DMS114 treated with DMSO at 0.1 percent for 48 hours (cell line): Measurements from ENCODE around the gene KMT2D.

Source experiments
- DNase-seq: peaks from one replicate; lab custom pipeline; 2025; ENCODE audit not compliant: unreplicated experiment; lab: John Stamatoyannopoulos, UW

The KMT2D gene

GRCh38 chr12:49036029-49036428 is 24.6 kb downstream of the KMT2D start:
- DNase-seq = no peak

DNA sequence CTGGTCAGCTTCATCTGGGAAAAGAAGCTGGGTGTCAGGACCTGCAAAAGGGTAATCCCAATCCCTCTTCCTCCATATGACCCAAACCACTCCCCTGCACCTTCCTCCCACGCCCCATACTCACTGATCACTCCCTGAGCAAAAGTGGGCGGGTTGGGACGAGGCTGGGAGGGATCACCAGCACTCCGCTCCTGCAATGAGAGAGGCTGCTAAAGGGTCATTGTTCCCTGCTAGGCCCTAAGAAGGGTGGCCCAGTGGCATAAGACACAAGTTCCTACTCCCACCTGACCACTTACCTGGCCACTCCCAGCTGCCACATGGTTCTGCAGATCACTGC is 26.3 kb downstream of the KMT2D start:
- DNase-seq = no peak

DNA sequence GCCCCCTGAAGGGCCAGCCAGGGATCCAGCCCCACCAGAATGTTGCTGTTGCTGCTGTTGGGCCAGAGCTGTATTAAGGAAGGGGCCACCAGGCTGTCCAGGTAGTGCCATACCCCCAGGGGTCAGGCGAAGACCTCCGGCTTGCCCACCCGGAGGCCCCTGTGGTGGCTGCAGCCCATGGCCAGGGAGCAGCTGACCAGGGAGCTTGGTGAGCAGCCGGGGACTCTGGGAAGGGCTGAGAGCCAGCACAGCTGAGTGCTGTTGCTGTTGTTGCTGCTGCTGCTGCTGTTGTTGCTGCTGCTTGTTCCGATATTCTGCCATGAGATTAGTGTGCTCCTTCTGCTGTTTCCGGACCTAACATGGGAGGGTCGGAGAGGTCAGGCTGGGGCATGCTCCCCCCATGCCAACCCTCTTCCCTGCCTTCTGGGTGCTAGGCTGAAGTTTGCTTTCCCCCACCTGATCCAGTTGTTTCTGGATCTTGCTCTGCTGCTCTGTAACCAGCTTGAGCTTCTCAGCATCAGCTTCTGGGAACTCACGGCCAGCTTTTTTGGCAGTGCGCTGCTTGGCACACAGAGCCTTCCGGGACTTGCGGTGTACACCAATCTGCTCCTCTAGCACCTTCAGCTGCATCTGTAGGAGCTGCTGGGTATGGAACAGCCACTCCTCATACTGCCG is 26.8 kb downstream of the KMT2D start:
- DNase-seq = no peak

- DNase-seq = no peak
These were observed 27.7 kb downstream of the KMT2D start for GRCh38 chr12:49032679-49033447.

DNA sequence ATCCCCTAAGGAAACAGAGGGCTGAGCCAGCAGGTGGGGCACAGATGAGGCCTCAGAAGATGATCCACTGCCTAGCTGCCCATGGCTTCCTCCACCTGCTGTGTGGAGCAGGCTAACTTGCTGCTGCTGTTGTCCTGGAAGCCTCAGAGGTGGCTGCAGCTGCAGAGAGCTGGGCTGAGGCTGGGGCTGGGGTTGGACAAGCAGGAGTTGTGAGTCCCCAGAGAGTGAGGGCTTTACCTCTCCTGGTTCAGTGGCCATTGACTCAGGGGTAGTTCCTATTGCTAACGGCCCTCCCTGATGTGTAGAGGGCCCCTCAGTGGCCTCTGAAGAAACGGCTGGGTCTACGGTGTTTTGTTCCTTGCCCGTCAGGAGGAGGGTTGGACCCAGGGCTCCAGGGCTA is 28.3 kb downstream of the KMT2D start:
- no peak for DNase-seq

GRCh38 chr12:49031573-49032161 is 28.9 kb downstream of the KMT2D start:
- DNase-seq = no peak

- no peak for DNase-seq
These were observed 29.7 kb downstream of the KMT2D start for GRCh38 chr12:49030714-49031572.

GRCh38 chr12:49030119-49030518 is 30.5 kb downstream of the KMT2D start:
- DNase-seq = no peak

GRCh38 chr12:49028666-49029275 is 31.8 kb downstream of the KMT2D start:
- no peak for DNase-seq

GRCh38 chr12:49027846-49028555 is 32.6 kb downstream of the KMT2D start:
- DNase-seq = no peak

DNA sequence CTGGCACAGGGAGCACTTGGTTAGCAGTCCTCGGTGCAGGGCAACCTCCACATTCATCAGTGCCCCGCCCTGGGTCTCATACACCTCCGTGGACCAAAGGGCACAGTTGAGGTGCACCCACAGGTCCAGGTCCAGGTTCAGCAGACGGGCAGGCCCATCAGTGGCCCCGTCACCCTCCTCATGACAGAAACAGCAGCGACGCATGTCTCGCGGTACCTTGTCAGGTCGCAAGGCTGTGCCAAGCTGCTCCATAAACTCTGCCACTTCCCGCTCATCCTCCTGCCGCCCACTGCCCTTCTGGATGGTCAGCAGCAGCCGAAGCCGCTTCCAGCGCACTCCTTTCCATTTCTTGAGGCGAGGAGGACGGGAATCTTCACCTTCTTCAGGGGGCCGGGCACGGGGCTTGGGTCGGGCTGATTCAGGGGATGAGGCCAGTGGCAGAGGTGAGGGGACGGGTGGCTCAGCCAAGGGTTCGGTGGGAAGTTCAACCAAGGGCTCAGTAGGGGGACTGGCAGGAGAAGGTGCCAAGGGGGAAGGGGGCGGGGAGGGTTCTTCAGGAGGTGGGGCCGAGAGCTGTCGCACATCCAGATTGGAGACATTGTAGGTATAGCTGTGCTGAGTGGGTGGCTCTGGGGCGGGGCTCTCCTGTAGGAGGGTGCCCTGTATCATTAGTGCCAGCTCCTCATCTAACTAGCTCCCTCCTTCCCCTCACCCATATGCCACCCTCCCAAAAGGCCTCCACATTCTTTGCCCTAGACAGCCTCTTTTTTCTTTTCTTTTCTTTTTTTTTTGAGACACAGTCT is 33.7 kb downstream of the KMT2D start:
- no peak for DNase-seq

DNA sequence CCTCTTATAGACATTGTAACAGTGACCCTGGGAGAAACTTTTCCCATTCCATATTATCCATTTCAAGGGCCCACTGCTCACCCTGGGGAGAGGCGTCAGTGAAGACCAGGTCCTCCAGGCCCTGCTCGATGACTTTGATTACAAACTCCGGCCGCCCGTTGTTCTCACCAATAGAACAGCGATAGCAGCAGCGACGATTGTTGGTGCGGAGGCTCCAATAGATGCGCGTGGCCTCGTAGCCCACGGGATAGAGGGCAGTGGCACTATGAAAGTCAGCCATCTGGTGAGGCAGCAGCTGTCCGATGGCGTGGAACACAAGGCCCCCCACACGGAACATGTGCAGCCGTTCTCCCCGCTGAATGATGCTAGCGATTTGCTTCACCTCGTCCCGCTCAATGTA is 34.5 kb downstream of the KMT2D start:
- no peak for DNase-seq

DNA sequence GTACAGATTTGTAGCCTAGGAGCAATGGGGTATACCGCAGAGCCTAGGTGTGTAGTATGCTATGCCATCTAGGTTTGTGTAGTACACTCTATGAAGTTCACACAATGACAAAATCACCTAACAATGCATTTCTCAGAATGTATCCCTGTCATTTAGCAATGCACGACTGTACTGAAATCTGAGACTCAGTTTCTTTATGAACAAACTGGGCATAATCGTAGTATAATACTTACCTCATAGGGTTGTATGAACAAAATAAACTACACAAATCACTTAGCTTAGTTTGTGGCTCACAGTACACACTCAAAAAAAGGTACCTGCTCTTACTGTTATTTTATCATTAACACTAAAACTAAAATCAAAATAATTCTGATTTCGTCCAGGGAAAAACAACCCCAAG is 35.1 kb downstream of the KMT2D start:
- no peak for DNase-seq

DNA sequence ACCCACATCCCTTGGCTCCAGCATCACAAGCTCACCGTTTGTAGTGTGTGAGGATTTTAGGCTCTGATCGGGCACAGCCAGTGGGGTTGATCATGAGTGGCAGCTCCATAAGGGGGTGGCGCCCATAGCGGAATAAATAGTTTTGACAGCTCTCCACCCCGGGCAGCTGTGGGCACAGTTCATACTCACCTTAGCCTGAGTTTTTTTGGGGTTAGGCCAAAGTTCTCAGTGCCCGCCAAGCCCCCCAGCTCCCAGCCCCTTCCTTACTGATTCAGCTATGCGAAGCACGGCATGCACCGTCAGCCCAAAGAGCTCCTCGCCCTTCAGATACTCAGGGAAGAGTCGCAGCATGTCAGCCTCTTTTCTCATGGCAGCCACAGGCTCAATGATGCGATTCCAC is 36.1 kb downstream of the KMT2D start:
- no peak for DNase-seq

- DNase-seq = no peak
These were observed 36.8 kb downstream of the KMT2D start for GRCh38 chr12:49023812-49024211.

DNA sequence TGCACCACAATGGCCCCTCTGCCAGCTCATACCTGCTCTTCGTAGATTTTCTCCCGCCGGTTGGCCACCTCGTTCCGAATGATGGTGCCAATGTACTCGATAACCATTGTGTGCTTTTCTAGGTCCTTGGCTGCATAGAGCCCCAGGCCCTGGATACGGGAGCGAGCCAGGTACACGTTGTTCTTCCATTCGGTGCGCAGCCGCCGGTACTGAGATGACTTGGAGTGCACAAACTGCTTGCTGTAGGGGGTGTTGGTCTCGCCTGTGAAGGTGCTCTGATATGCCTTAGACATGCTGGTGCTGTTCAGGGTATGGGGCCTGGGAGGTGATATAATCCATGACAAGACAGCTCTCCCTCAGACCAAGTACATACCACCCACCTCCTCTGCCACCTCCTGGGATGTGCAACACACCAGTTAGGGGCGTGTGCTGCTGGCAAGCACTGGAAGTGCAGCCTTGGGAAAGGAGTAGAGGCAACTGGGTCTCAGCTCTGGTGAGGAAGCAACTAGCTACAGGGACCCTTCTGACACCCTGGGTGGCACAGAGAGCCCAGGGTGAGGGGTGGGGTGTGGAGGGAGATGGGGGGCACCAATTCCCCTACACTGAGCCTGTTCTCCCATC is 37.9 kb downstream of the KMT2D start:
- DNase-seq = no peak

DNA sequence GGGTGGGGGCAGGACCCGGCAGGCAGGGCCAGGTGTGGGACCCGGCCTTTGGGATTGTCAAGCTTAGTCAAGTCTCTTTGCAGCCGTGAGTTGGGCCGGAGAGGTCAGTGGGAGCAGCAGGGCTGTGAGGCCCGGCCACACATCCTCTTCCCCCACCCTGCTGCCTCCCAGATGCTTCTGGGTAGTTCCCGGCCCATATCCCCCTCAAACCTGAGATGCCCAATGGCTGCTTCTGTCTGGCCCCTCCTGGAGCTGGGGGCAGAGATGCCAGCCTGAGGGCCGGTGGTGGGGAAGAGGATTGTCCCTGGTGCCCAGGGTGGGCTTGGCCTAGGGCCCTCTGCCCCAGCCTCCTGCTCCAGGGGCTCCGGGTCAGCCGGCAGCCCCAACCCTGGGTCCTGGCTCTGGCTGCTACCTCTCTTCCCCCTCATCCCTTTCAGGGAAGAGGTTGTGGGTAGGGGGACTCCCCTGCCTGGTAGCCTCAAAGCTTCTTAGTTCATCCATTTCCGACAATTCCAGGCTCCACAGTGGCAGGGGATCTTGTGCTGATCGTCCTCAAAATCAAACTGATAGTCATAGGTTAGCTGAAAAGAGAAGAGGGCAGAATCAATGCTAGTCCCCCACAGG is 39.2 kb downstream of the KMT2D start:
- DNase-seq = no peak

GRCh38 chr12:49020441-49020840 is 40.2 kb downstream of the KMT2D start:
- DNase-seq = no peak
